ENCODE data around the gene POR.
"Not testable (repeated sequence)": the region's sequence is repeated elsewhere in the genome, so short reads cannot be mapped to it uniquely, and the experiment has no call there.

POR gene

DNA sequence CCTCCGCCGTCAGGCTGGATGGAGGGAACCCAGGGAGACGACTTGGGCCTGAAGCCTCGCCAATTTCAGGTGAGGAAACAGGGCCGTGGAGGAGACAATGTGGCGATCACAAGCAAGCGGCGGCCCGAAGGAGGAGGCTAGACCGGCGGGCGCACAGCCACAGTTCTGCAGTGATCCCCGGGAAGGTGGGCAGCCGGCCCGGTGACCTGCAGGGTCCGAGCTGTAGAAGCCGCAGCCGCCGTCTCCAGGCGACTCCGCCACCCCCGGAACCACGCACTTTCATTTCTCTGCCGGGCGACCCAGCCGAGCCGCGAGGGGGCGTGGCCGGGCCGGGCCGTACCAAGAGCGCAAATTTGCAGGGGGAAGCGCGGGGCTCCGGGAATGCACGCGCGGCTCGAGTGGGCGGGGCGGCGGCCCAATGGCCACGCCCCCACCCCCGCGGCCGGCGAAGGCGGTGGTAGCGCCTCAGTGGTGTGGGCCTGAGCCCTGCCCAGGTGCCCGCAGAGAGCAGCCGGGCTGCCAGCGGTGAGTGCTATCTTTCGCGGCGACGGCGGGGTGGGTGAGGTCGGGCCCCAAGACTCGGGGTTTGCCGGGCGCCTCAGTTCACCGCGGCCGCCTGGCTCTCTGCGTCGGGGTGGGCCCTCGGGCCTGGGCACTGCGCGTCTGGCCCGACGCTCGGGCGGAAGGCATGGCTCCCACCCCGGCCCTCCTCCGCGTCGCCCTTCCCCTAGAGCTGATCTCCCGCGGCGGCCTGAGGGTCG is at the start of gene POR:
TSS of gene POR (plus strand) at position 501 of the 761 bp plus-strand sequence. CDS start 38,847 bp downstream, outside the sequence.
- peak; percentile 84 to 86 for DNase-seq (ENCODE audit: low read depth in 2 of 2)

DNA sequence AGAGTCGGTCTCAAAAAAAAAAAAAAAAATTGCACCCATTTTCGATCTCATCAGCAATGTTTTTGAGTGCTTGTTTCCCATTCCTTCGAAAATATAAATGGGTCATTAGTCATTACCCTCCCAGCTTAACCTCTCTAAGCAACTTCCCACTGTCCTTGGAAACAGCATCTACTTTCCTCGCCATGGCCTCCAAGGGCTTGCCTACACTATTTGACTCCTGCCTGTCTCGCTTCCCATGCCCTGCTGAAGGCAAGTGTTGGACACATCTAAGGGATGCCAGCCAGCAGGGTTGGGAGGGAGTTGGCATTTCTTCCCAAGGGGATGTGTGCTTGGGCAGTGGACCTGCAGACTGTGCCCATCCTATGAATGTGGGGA is 48.9 kb upstream of the POR start:
- no peak for DNase-seq (ENCODE audit: low read depth in 2 of 2)

DNA sequence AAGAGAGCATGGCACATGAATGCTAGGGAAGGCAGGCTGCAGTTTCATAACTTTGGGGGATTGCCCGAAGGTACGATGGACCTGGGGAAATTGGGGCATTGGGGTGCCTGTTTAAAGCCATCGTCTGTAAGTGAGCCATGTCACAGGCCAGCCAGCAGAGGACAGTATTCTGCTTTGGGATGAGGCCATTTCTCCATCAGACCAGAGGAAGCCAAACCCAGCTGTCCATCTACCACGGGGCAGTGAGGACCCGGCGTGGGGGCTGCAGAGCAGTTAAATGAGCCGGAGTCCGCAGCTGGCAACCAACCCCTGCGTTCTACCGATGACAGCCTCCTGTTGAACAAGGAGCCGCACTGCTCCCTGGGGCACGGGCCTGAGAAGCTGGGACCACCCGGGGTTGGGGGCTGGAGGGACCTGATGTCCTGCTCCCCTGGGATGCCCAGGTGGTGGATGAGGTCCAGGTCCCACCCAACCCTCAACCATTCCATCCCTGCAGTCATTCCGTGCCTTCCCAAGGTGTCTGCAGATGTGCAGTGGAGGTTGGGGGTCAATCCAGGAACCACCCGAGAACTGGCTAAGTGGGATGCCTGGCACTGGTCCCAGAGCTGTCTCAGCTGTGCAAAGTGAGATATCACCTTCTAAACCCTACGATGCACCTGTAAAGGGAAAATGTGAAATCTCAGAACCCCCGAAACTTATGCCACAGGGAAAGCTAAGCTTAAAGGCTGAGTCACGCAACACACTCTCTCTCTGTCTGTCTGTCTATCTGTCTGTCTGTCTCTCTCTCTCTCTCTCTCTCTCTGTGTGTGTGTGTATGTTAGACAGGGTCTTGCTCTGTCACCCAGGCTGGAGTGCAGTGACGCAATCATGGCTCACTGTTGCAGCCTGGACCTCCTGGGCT is 48.2 kb upstream of the POR start:
- no peak for DNase-seq (ENCODE audit: low read depth in 2 of 2)

DNA sequence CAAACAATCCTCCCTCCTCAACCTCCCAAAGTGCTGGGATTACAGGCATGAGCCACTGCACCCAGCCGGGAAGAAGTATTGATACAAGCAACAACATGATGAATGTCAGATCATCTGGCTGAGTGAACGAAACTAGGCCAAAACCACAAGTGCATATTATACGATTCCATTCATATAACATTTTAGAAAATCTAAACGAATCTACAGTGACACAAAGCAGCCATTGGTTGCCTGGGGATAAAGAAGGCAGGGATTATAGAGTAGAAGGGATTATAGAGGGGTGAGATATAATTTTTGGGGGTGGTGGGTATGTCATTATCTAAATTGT is 47.6 kb upstream of the POR start:
- no peak for DNase-seq (ENCODE audit: low read depth in 2 of 2)

DNA sequence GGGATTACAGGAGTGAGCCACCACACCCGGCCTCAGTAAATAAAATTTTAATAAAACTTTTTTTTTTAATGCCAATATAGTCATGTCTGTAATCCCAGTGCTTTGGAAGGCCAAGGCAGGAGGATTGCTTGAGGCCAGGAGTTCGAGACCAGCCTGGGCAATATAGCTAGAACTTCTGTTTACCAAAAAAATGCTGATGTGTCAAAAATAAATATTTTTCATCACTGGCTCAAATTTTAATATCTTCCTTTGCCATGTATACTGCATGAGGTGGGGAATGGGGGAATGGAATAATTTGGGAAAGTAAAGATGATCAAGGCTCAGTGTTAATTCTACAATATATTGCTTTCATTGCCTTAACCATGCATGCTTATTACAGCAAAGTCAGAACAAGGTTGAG is 46.8 kb upstream of the POR start:
- no peak for DNase-seq (ENCODE audit: low read depth in 2 of 2)

DNA sequence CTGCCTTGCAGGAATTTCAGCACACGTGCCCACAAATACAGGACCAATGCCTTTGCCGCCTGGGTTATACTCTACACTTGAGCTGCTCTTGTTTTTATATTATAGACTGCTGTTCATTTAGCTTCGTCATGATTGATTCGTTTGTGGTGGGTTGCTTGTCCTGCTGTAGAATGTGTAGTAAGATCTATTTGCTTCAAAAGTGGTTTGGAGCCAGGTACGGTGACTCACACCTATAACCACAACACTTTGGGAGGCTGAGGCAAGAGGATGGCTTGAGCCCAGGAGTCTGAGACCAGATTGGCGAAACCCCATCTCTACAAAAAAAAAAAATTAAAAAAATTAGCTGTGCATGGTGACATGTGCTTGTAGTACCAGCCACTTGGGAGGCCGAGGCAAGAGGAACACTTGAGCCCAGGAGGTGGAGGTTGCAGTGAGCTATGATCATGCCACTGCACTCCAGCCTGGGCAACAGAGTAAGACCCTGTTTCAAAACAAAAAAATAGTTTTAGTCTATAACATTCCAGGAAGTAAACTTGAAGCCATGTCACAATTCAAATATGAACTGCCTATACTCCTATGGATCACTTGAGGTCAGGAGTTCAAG is 45.1 kb upstream of the POR start:
- no peak for DNase-seq (ENCODE audit: low read depth in 2 of 2)

DNA sequence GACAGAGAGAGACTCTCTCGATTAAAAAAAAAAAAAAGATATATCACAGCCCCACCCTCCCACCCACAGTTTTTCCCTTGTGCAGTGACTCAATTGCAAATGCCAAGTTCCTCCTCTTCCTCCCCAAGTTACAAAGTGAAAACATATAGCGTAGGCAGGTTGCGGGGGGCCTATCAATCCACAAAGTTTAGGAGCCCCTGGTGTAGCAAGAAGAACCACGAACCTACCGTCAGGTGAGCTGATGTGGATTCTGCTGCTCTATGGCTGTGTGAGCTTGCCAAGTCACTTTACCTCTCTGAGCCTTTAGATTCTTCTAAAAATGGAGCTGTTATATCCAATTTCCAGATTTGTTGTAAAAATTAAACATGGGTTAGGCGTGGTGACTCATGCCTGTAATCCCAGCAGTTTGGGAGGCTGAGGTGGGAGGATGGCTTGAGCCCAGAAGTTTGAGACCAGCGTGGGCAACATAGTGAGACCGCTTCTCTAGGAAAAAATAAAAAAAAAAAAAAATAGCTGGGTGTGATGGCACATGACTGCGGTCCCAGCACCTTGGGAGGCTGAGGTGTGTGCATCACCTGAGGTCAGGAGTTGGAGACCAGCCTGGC is 44.3 kb upstream of the POR start:
- no peak for DNase-seq (ENCODE audit: low read depth in 2 of 2)

DNA sequence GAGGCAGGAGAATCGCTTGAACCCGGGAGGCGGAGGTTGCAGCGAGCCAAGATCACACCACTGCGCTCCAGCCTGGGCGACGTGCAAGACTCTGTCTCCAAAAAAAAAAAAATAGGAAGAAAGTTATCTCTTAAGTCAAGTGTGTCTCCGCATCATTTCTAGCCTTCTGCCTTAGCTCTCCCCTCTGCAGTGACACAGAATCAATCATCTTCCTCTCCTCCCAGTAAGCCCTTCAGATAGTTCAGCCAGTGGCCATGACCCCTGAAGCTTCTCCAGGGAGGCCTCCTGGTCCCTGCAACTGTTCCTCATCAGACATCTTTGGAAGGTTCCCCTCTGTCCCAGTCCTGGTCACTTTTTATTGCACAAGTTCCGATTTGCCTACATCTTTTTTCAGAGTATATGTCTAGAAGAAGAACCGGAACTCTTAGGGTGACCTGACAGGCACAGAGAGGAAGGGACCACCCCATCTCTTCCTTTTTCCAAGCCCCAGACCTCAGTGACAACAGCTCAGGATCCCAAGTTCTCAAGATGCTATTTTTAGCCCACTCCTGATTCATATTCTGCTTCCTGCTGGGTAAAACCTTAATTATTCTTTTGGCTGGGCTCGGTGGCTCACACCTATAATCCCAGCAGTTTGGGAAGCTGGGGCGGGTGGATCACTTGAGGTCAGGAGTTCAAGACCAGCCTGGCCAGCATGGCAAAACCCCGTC is 42.7 kb upstream of the POR start:
- no peak for DNase-seq (ENCODE audit: low read depth in 2 of 2)

DNA sequence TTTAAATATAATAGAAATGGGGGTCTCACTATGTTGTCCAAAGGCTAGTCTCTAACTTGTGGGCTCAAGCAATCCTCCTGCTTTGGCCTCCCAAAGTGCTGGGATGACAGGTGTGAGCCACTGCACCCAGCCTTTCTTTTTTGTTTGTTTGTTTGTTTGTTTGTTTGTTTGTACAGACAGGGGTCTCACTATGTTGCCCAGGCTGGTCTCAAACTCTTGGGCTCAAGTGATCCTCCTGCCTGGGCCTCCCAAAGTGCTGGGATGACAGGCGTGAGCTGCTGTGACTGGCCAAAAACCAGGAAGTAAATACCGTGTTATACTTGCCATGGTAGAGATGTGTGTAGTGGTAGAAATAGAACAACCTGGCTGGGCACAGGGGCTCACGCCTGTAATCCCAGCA is 40.8 kb upstream of the POR start:
- DNase-seq (ENCODE audit: low read depth in 2 of 2) = not testable (repeated sequence)

DNA sequence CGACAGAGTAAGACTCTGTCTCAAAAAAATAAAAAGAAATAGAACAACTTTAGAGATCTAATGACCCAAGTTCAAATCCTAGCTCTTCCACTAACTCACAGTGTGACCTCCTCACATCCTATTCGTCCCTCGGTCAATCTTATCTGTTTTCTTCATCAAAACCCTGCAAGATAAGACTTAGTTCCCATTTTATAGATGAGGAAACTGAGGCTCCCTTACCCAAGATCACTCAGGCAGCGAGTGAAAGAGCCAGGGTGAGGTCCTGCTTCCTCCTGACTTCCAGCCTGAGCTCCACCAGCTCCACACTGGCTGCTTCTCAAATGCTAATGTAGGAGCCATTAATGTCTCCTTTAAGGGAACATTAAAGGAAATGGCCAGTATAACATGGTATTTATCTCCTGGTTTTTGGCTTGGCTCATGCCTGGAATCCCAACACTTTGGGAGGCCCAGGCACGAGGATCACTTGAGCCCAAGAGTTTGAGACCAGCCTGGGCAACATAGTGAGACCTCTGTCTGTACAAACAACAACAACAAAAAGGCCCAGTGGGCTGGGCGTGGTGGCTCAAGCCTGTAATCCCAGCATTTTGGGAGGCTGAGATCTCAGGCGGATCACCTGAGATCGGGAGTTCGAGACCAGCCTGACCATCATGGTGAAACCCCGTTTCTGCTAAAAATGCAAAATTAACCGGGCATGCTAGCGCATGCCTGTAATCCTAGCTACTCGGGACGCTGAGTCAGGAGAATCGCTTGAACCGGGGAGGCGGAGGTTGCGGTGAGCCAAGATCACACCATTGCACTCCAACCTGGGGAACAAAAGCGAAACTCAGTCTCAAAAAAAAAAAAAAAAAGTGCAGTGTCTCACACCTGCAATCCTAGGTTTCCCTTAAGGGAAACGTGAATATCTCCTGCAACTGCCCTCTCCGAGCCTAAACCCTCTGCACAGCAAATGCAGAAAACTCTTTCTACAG is 39.6 kb upstream of the POR start:
- DNase-seq (ENCODE audit: low read depth in 2 of 2) = no peak

DNA sequence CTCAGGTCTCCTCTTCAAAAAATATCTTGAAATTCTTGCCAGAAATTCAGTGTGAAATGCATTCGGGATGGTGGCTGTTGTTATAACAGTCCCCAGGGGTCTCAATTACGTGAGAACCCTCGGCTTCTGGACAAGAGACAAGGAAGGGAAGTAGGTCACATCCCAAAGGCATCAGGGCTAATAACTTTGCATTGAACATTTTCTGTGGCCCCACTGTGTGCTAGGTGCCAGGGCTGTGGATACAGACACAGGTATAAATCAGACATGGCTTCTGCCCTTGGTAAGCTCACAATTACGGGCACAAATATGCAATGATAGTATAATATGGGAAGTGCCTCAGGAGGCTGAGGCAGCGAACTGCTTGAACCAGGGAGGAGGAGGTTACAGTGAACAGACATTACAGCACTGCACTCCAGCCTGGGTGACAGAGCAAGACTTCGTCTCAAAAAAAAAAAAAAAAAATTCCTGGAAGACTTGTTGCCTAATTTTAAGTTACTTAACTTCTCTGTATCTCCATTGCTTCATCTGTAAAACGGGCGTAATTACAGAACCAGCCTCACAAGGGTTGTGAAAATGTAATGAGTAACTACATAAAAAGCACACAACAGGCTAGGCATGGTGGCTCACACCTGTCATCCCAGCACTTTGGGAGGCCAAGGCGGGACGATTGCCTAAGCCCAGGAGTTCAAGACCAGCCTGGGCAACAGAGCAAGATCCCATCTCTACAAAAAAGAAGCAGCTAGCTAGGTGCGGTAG is 38.7 kb upstream of the POR start:
- no peak for DNase-seq (ENCODE audit: low read depth in 2 of 2)

DNA sequence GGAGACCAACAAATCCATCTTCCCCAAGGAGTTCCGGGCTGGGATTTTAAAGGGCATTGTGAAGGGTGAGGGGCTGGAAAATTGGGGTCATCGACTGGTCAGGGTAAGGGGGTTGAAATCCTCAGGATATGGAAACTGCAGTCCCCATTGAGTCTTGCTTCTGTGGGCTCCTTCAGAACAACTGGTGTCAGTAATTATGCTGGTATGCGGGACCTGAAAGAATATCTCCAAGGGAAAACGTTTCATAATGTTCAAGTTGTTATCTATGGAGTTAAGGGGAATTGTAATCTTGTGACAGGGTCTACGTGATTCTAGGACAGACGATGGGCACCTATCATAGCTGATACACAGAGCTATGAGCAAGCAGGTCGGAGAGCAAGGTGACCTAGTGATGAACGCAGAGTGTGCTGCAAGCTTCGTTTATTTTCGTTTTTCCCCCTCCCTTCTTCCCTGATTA is 36.6 kb upstream of the POR start:
- DNase-seq (ENCODE audit: low read depth in 2 of 2) = no peak

DNA sequence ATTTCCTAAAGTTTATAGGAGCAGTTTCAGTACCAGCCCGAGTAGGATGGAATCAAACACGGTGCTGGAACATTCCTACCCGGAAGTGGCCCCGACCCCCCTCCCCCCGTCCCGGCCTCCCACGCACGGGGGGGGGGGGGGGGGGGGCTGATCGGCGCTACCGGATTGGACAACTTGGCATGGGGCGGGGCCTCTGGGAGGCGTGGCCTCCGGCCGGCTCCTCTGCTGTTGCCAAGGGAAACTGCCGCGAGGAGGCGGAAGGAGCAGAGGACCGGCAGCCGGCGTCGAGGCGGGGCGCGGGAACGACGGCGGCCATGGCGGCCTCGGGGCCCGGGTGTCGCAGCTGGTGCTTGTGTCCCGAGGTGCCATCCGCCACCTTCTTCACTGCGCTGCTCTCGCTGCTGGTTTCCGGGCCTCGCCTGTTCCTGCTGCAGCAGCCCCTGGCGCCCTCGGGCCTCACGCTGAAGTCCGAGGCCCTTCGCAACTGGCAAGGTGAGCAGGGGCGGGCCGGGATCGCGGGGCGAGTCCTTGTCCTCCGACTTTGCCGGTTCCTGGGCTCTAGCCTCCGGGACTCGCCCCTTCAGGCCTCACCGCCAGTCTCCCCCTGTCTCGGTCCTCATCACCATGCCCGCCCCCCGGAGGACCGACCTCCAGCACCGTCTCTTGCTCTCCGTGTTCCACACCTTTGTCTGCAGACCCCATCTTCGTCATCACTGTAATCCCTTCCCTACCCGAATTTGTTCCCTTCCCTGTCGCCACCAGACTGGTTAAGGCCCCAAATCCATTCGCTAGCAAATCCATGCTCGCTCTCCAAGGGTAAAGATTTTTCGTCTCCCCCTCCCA is 36.0 kb upstream of the POR start, which contains the start of gene RHBDD2:
TSS of gene RHBDD2 (plus strand) at position 266 of the 843 bp plus-strand sequence. CDS start at position 315, 49 bp downstream.
- DNase-seq (ENCODE audit: low read depth in 2 of 2) = peak; percentile 84

DNA sequence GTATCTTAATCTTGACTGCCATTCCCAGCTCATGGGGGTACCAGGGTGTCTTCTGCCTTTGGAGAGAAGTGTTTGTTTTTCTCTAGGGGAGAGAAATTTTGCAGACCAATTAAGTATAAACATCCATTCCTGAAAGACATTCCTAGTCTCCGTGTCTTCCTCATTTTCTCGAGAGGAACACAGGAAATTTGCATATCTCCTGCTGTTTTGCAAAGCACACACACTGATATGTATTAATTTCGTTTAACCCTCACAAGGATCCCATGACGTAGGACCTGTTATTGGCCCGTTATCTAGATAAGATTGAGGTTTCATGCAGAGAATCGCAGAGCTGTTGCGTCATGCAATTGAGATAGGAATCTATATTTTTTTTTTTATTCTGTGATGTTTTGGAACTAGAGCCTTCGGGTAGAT is 35.2 kb upstream of the POR start:
- no peak for DNase-seq (ENCODE audit: low read depth in 2 of 2)

DNA sequence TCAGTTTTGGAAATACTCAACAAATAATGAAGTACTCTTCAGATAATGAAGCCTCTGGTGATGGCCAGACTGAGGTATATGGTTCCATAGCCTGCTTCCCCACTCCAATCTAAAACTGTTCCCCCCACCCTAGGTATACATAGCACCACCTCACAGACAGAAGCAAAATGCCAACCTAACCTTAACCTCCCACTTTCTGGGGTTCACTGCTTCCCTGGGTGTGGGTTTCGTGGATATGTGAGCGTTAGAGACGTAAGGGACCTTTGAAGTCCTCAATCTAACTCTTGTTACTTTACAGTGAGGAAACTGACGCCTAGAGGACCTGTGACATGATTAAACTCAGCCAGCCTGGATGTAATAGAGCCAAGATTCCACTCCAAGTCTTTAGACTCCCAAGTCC is 34.7 kb upstream of the POR start:
- no peak for DNase-seq (ENCODE audit: low read depth in 2 of 2)

DNA sequence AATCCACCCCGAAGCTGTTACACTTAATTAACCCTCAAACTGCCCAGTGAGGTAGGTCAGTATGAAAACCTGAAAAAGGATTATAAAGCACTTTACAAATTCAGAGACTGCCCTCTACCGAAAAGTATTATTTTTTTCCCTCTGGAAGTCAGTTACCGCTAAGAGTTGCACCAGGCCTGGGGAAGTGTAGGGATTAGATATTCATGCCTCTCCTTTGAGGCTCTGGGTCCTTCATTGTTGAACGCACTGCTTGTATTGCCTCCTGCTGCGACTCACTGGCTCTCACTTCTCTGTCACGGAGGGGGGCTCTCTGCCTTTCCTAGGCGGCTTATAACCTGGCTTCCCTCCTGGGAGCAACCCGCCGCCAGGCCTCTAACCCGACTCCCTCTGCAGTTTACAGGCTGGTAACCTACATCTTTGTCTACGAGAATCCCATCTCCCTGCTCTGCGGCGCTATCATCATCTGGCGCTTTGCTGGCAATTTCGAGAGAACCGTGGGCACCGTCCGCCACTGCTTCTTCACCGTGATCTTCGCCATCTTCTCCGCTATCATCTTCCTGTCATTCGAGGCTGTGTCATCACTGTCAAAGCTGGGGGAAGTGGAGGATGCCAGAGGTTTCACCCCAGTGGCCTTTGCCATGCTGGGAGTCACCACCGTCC is 33.4 kb upstream of the POR start:
- no peak for DNase-seq (ENCODE audit: low read depth in 2 of 2)

DNA sequence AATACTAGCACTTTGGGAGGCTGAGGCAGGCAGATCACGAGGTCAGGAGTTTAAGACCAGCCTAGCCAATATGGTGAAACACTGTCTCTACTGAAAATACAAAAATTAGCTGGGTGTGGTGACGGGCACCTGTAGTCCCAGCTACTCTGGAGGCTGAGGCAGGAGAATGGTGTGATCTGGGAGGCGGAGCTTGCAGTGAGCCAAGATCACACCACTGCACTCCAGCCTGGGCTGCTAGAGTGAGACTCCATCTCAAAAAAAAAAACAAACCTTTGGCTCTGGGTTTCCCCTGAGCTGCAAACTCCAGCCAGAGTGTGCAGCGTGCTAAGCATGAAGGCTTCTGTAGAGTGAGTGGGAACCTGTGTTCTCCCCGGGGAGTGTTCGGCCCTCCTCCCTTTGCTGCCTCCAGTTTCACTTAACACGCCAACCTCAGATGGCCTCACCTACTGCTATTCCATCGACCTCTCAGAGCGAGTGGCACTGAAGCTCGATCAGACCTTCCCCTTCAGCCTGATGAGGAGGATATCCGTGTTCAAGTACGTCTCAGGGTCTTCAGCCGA is 31.6 kb upstream of the POR start:
- not testable (repeated sequence) for DNase-seq (ENCODE audit: low read depth in 2 of 2)

DNA sequence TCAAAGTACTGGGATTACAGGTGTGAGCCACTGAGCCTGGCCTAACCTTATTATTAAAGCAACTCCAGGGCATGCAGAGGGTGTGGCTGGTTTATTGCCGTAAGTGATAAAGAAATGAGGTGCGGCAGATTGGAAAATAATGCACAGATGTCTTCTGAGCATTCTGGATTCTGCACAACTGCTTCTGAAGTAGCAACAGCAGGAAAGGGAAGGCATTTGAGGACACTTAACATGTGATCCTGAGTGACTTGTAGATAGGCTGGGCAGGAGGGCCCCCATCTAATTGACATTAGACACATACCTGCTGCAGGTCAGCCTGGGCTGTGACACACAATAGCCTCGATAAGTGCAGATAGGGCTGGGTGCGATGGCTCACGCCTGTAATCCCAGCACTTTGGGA is 30.5 kb upstream of the POR start:
- DNase-seq (ENCODE audit: low read depth in 2 of 2) = no peak
